Loucy (cell line): Measurements from ENCODE around the gene CORO1C.

ENCODE experiments used
- CTCF ChIP-seq: fragments of 200-600 bp; sonication (generic); conservative IDR thresholded peaks from 2 replicates; pipeline ENCODE4 v1.5.1; 2014; ENCODE audit warnings: mild to moderate bottlenecking, antibody characterized with exemption, low read length
- EZH2phosphoT487 ChIP-seq: fragments of 200-600 bp; IDR thresholded peaks from 2 replicates; pipeline ENCODE4 v1.6.1; 2018; ENCODE audit warnings: antibody characterized with exemption, mild to moderate bottlenecking, moderate library complexity, borderline replicate concordance

GRCh38 chr12:108770963-108771362, 39.6 kb upstream of the CORO1C start:
- TF ChIP-seq CTCF (no peak), EZH2phosphoT487 (no peak)
